Memory B cell (primary cell): Measurements from ENCODE around the gene SLC16A11.
"Not testable (repeated sequence)": the region's sequence is repeated elsewhere in the genome, so short reads cannot be mapped to it uniquely, and the experiment has no call there.

Source experiments
- ATAC-seq: fragments of 150-1000 bp; cut with Tn5 transposase; 2 replicates; pipeline ENCODE4 v1.10.0; 2021; ENCODE audit warnings: low read depth, mild to moderate bottlenecking, moderate library complexity
- DNase-seq, 2 donors: peaks; one replicate each; pipeline ENCODE4 v3.0.0; 2022; ENCODE audit warnings: low spot score in 2 of 2
- H3K27ac Mint-ChIP-seq: one replicate; pipeline ENCODE4 v1.8.0; 2022; ENCODE audit warnings: mild to moderate bottlenecking, moderate library complexity, mixed read lengths
- H3K27me3 Mint-ChIP-seq: one replicate; pipeline ENCODE4 v1.8.0; 2022; ENCODE audit warnings: mixed read lengths
- H3K36me3 Mint-ChIP-seq: one replicate; pipeline ENCODE4 v1.8.0; 2022; ENCODE audit warnings: mild to moderate bottlenecking, mixed read lengths
- H3K4me1 Mint-ChIP-seq: one replicate; pipeline ENCODE4 v1.8.0; 2022; ENCODE audit warnings: mixed read lengths
- H3K4me3 Mint-ChIP-seq: one replicate; pipeline ENCODE4 v1.8.0; 2022; ENCODE audit warnings: mild to moderate bottlenecking, moderate library complexity, mixed read lengths
- H3K9me3 Mint-ChIP-seq: one replicate; pipeline ENCODE4 v1.8.0; 2022; ENCODE audit warnings: mixed read lengths

SLC16A11 gene

GRCh38 chr17:6997171-6997570 is 46.7 kb downstream of the SLC16A11 start:
- H3K4me3 Mint-ChIP-seq: no peak overlapping the region
- H3K9me3 Mint-ChIP-seq: no peaks in the 10 kb centered on the region
- peaks cover 7% of the 10 kb centered on the region for H3K4me1 Mint-ChIP-seq
- H3K36me3 Mint-ChIP-seq: peaks cover 37% of the 10 kb centered on the region
- no peak overlapping the region for H3K27ac Mint-ChIP-seq
- ATAC-seq: no peak
- no peak for DNase-seq
- no peaks in the 10 kb centered on the region for H3K27me3 Mint-ChIP-seq

DNA sequence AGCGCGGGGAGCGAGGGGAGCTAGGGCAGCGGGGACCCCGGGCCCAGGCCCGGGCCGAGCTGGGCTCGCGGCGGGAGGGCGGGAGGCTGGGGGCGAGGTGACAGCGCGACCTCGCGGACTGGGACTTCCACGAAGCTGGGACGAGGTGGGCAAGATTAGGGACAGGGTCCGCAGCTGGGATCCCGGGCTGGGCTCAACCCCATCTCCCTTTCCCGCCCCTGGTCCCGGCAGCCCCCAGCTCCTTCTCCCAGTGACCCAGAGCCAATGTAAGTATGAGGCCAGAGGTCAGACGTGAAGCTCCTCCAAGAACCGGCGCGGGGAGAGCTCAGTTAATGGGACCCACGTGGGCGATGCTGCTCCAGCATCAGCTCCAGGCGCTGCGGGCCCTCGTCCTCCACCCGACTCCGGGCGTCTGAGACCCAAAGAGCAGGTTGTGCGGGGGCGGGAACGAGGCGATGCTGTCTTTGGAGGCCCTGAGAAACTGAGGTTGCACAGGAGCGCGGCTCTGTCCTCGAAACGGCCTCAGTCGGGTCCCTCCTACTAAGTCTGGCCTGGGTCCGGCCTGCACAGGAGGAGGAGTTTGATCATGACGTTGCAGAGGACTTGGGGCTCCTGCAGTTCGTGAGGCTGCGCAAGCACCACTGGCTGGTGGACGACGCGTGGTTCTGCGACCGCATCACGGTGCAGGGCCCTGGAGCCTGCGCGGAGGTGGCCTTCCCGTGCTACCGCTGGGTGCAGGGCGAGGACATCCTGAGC is 47.5 kb downstream of the SLC16A11 start:
- peaks cover 32% of the 10 kb centered on the region for H3K36me3 Mint-ChIP-seq
- DNase-seq (no peak), ATAC-seq (no peak)
- H3K27me3 Mint-ChIP-seq: no peaks in the 10 kb centered on the region
- peaks cover 3% of the 10 kb centered on the region for H3K4me1 Mint-ChIP-seq
- no peak overlapping the region for H3K27ac Mint-ChIP-seq
- no peak overlapping the region for H3K4me3 Mint-ChIP-seq
- no peaks in the 10 kb centered on the region for H3K9me3 Mint-ChIP-seq

- no peak within 1 kb of the TSS for H3K4me3 Mint-ChIP-seq
- no peak for DNase-seq
- peaks cover 27% of the 10 kb centered on the region for H3K36me3 Mint-ChIP-seq
- H3K4me1 Mint-ChIP-seq: peaks cover 3% of the 10 kb centered on the region
- no peaks in the 10 kb centered on the region for H3K27me3 Mint-ChIP-seq
- no peaks in the 10 kb centered on the region for H3K9me3 Mint-ChIP-seq
- no peak within 1 kb of the TSS for H3K27ac Mint-ChIP-seq
- no peak for ATAC-seq
Measured at GRCh38 chr17:6995500-6996255, 48.2 kb downstream of the SLC16A11 start, which contains the start of gene ALOX12. ALOX12 (plus strand) TSS chr17:6996049; CDS start chr17:6996118, 69 bp downstream.

- no peak for ATAC-seq
- Mint-ChIP-seq H3K27me3 (no peaks in the 10 kb centered on the region), H3K27ac (no peak overlapping the region), H3K36me3 (peaks cover 23% of the 10 kb centered on the region), H3K9me3 (no peaks in the 10 kb centered on the region), H3K4me1 (peaks cover 3% of the 10 kb centered on the region), H3K4me3 (no peak overlapping the region)
- no peak for DNase-seq
Measured at GRCh38 chr17:6994666-6995256, 49.1 kb downstream of the SLC16A11 start.

GRCh38 chr17:6994118-6994598 is 49.7 kb downstream of the SLC16A11 start:
- Mint-ChIP-seq H3K27me3 (no peaks in the 10 kb centered on the region), H3K27ac (peak overlapping the region; percentile 14), H3K9me3 (no peaks in the 10 kb centered on the region), H3K4me1 (peaks cover 3% of the 10 kb centered on the region), H3K36me3 (peaks cover 17% of the 10 kb centered on the region), H3K4me3 (no peak overlapping the region)
- ATAC-seq (no peak), DNase-seq (no peak)

DNA sequence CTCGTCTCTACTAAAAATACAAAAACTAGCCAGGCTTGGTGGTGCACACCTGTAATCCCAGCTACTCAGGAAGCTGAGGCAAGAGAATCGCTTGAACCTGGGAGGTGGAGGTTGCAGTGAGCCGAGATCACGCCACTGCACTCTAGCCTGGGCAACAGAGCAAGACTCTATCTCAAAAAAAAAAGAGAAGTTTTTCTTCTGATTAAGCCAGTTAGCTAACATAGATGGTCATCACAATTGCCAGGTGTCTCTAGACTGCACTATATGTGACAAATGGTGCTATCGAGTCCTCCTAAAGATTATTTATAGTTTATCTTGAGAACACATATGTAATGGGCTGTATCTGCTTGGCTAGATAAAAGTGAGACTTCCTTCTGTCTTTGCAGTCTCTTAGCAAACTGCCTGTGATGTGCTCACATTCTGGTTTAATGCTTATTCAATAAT is 50.3 kb downstream of the SLC16A11 start:
- not testable (repeated sequence) for H3K9me3 Mint-ChIP-seq, H3K4me3 Mint-ChIP-seq, DNase-seq, H3K27me3 Mint-ChIP-seq, ATAC-seq, H3K4me1 Mint-ChIP-seq
- H3K36me3 Mint-ChIP-seq: peaks cover 17% of the 10 kb centered on the region
- H3K27ac Mint-ChIP-seq: peak overlapping the region; percentile 14
